ENCODE measurements around the gene TMTC1.
A peak's percentile ranks its signal among the peaks of the same experiment; 100 is the strongest.
"Not testable (repeated sequence)": the region's sequence is repeated elsewhere in the genome, so short reads cannot be mapped to it uniquely, and the experiment has no call there.

TMTC1 gene

DNA sequence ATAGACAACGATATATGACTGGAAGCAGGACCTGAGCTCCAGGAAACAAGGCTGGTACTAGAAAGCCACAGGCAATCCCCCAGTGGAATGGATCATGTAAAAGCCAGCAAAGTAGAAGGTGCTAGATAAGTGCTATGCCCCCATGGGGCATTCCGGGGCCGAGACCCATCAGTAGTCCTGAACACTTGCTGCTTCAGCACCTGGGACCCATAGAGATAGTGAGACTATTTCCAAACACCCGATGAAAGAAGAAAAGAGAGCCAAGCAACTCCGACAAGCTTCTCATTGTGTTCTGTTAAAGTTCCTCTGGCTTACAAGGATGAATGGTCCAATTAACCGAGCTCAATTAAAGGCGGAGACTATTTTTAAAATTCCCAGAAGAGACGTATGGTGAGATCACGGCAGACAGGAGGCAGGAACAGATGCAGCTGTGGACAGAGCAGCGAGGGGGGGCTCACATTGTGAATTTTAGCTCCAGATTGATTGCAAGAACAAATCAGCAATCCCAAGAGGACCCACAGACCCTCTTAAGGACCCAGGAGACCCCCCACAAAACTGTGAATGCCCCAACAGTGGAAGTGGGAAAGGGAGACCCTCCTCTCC, 143.7 kb downstream of the TMTC1 start:
- peak overlapping the region in 8 of 21 experiments; percentile 29 to 58 (median 47) for H3K27ac ChIP-seq
- H3K4me3 ChIP-seq: no peak overlapping the region

DNA sequence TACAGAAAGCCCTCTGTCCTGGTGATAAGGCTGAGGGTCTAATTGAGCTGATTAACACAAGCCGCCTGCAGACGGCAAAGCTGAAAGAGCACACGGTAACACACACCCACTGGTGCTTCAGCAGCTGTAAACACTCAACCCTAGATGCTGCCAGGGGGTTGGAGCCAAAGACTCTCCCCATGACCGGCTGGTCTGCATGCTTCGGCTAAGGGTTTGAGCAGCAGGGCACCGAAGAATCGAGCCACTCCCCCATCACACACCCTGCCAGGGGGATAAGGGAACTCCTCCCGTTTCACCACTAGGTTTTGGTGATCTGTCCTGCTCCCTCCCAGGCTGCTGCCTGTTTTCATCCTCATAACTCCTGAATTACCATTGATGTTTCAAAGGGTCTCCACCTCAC, 145.2 kb downstream of the TMTC1 start:
- Histone ChIP-seq H3K4me3 (no peak overlapping the region), H3K27ac (no peak overlapping the region)

DNA sequence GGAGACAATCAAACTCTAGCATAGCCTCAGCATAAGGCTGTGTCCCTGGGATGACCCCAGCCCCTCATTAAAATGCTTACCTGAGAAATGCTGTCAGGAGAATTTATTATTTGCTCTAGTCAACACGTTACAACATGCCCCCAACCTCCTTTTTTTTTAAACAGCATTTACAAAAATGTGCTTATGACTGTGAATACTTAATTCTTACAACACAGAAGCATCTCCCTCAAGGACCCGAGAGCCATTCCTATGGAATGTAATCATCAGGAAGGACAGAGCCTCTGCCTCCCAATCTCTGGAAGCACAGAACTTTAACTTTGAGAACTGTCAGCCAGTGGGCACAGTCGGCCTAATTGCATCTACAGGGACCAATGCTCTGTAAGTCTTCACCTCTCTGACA, 149.7 kb downstream of the TMTC1 start:
- Histone ChIP-seq H3K4me3 (no peak overlapping the region), H3K27ac (no peak overlapping the region)

- H3K27ac ChIP-seq, H3K4me3 ChIP-seq: not testable (repeated sequence)
Measured at GRCh38 chr12:29630164-29630563, 153.6 kb downstream of the TMTC1 start.

DNA sequence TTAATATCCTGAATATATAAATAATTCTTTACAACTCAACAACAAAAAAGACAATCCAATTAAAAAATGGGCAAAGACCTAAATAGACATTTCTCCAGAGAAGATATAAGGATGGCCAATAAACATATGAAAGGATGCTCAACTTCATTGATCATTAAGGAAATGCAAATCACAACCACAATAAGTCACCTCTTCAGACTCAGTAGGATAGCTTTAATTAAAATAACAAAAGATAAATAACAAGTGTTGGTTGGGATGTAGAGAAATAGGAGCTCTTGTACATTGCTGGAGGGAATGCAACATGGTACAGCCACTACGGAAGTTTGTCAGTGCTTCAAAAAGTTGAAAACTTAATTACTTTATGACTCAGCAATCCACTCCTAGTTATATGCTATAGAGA, 156.5 kb downstream of the TMTC1 start:
- Histone ChIP-seq H3K4me3 (no peak overlapping the region), H3K27ac (no peak overlapping the region)

- H3K4me3 ChIP-seq: no peak overlapping the region
- H3K27ac ChIP-seq: no peak overlapping the region
Measured at GRCh38 chr12:29625359-29625953, 158.3 kb downstream of the TMTC1 start.

DNA sequence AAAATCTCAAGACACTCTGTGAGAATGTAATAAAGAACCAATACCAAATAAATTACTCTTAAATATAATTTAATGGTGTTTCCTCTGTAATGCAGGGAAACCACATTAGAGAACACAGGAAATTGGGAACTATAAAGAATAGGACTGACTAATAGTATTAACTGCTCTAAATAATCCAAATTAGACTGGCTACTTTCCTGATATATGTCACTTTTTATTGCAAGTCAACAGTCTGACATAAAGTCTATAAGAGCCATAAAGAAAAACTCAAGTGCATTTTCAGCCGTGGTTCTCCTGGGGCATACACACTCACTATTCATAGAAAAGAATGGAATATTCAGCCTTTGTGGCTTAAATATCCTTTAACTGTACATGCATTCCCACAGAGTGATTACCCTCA, 161.5 kb downstream of the TMTC1 start:
- Histone ChIP-seq H3K27ac (no peak overlapping the region), H3K4me3 (no peak overlapping the region)

DNA sequence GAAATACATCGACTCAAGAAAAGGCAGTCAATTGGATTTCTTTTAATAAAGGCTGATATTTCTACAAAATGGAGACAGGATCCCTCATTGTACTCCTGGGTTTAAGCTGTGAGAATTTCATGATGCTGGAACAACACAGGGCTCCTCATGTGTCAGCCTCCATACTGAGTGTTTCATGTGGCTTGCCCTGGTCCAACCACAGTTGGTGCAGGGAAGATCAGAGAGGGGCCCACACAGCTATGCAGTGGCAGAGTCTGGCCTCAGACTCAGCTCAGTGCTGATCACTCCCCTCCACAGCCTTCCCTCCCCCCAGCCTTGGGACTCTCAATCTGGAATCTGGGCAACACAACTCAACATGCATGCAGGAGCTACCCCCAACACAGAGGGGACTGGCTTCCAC, 163.7 kb downstream of the TMTC1 start:
- Histone ChIP-seq H3K4me3 (no peak overlapping the region), H3K27ac (no peak overlapping the region)

- Histone ChIP-seq H3K4me3 (no peak overlapping the region), H3K27ac (peak overlapping the region in 1 of 21 experiments; percentile 56)
Measured at GRCh38 chr12:29617407-29617803, 166.3 kb downstream of the TMTC1 start.

- peak overlapping the region in 1 of 21 experiments; percentile 56 for H3K27ac ChIP-seq
- no peak overlapping the region for H3K4me3 ChIP-seq
Measured at GRCh38 chr12:29616664-29617406, 166.9 kb downstream of the TMTC1 start.

- no peak overlapping the region for H3K4me3 ChIP-seq
- peak overlapping the region in 2 of 21 experiments; percentile 20 to 29 for H3K27ac ChIP-seq
Measured at GRCh38 chr12:29614694-29615325, 168.9 kb downstream of the TMTC1 start.

DNA sequence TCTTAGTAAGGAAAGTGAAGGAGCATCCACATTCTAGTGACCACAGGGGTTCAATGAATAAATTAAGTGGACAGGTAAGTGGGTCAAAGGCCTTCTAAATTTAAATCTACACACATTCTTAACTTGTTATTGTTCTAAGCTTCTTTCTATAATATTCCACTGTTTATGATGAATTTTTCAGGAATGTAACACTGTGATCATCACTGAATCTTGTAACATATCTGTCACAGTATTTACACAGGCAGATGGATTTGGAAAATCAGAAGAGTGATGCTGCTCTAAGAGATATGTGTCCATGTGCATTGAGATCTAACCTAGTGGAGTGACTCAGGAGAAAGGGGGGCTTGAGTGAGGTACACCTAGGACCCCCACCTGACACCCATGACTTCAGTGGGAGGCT, 170.8 kb downstream of the TMTC1 start:
- no peak overlapping the region for H3K4me3 ChIP-seq
- no peak overlapping the region for H3K27ac ChIP-seq

GRCh38 chr12:29611906-29612305, 171.8 kb downstream of the TMTC1 start:
- Histone ChIP-seq H3K27ac (no peak overlapping the region), H3K4me3 (no peak overlapping the region)

GRCh38 chr12:29610473-29611170, 173.1 kb downstream of the TMTC1 start:
- H3K27ac ChIP-seq: peak overlapping the region in 1 of 21 experiments; percentile 7

DNA sequence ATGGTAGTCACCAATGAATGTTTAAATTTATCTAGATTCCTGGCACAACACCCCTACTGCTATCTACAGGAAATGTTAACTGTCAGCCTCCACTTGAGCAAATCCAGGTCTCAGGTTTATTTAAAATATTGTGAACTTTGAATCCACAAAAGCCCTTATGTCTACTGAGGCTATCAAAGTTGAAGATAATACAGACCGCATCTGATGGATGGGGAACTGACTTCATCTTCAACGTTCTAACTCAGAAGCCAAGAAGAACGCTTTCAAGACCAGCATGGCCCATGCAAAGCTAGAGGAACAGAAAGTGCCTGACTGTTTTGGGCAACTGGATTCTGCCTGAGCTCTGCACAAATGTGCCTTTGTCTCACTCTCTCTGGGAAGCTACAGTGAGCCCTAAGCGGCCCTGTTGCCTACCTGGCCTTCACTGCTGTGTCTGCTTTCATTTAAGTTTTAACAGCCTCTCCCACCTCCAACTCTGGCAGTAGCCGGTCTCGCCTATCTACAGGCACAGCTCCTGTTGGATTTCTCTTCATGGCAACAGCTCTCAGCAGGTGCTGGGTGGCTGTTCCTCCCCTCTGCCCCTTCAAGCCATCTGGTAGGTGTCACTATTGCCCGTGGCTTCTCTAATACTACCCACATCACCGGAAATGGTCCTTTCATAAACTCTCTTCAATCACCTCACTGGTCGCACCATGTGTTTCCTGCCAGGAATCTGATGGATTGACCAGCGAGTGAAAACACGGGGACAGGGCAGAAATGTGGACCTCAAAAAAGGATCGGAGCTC, 174.1 kb downstream of the TMTC1 start:
- no peak overlapping the region for H3K27ac ChIP-seq
- no peak overlapping the region for H3K4me3 ChIP-seq

More at GRCh38 chr12:29610473-29611170, 173.1 kb downstream of the TMTC1 start:
- H3K4me3 ChIP-seq: no peak overlapping the region

- H3K4me3 ChIP-seq: no peak overlapping the region
- peak overlapping the region in 1 of 21 experiments; percentile 44 for H3K27ac ChIP-seq
Measured at GRCh38 chr12:29608581-29608980, 175.2 kb downstream of the TMTC1 start.

- H3K27ac ChIP-seq: no peak overlapping the region
- H3K4me3 ChIP-seq: no peak overlapping the region
Measured at GRCh38 chr12:29599381-29599780, 184.4 kb downstream of the TMTC1 start.

DNA sequence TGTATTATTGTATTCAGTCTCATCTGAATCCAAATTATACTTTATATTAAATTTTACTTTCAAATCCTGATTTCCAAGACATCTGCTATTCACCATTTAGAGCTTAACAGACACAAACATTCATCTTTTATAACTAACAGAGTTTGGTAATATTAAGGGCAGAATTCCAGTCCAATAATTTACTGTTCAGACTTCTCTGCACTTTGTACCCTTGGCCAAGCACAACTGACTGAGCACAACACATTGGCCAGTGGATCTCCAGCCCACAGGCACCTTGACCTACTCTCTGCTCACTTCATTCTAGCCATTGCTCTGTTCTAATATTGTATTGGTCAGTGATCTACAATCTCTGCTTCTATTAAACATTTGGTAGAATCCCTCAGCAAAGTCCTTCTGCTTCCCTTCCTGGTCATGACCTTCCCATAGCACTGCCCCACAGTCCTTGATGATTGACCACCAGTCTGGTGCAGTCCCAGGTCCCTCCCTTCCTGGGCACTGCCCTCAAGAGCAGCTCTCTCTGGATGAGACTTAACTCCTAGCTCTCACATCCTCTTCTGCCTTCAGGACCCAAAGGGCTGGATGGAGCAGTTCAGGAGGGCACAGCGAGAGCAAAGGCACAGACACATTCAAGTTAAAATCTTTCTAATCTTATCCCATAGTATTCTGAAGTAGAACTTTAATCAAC, 188.5 kb downstream of the TMTC1 start:
- H3K27ac ChIP-seq: no peak overlapping the region
- no peak overlapping the region for H3K4me3 ChIP-seq

DNA sequence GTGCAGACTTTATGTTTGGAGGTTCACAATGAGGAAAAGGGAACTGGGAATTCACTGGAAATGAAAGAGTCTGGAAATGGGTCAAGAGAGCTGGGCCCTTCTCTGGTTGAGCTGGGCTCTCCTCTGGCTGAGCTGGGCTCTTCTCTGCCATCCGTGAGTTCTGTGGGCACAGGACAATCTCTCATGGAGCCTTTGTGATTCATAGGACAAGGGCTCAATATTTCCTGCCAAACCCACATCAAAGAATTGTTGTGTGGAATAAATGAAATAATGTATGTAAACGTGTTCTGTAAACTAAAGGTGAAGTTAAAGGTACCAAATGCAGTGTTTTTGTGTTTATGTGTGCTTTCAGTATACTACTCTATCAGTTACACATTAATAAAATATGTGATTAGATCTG, 190.7 kb downstream of the TMTC1 start:
- no peak overlapping the region for H3K27ac ChIP-seq
- no peak overlapping the region for H3K4me3 ChIP-seq
